HL-60 (cell line): Measurements from ENCODE around the gene C20orf202.
"Not testable (repeated sequence)": the region's sequence is repeated elsewhere in the genome, so short reads cannot be mapped to it uniquely, and the experiment has no call there.

ENCODE experiments used
- POLR2AphosphoS5 ChIP-seq: IDR thresholded peaks from 2 replicates; pipeline ENCODE4 v1.6.1; 2012; ENCODE audit warnings: low read depth
- SPI1 ChIP-seq: IDR thresholded peaks from 2 replicates; pipeline ENCODE4 v1.6.1; 2012; ENCODE audit warnings: low read depth, mild to moderate bottlenecking, borderline replicate concordance
- TF ChIP-seq, protein P1 (sequence below): IDR thresholded peaks from one replicate; pipeline ENCODE4 v1.5.1; 2011; ENCODE audit warnings: low read length, control low read depth, inconsistent platforms; ENCODE audit not compliant: insufficient read depth

- TF ChIP-seq POLR2AphosphoS5, SPI1: not testable (repeated sequence)
- TF ChIP-seq, protein P1, sequence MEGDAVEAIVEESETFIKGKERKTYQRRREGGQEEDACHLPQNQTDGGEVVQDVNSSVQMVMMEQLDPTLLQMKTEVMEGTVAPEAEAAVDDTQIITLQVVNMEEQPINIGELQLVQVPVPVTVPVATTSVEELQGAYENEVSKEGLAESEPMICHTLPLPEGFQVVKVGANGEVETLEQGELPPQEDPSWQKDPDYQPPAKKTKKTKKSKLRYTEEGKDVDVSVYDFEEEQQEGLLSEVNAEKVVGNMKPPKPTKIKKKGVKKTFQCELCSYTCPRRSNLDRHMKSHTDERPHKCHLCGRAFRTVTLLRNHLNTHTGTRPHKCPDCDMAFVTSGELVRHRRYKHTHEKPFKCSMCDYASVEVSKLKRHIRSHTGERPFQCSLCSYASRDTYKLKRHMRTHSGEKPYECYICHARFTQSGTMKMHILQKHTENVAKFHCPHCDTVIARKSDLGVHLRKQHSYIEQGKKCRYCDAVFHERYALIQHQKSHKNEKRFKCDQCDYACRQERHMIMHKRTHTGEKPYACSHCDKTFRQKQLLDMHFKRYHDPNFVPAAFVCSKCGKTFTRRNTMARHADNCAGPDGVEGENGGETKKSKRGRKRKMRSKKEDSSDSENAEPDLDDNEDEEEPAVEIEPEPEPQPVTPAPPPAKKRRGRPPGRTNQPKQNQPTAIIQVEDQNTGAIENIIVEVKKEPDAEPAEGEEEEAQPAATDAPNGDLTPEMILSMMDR: not testable (repeated sequence)
Observed at GRCh38 chr20:1250282-1250681, 47.0 kb downstream of the C20orf202 start.
